Measurements from ENCODE around the gene ISCA1.

- TF ChIP-seq EP300 (IDR thresholded peaks at IDR 0.05) (no peak), CTCF (IDR thresholded peaks at IDR 0.05) (no peak), POLR2A (IDR thresholded peaks at IDR 0.05) (no peak)
Observed at GRCh38 chr9:86257391-86257790, 24.9 kb downstream of the ISCA1 start.
